Stimulated activated CD4-positive, alpha-beta T cell treated with anti-CD3 and anti-CD28 coated beads, Interleukin-15, amount 100 ng/mL, for 48 hours (primary cell): ENCODE measurements around the gene AIP.

Source experiments
- DNase-seq, 2 donors: peaks; one replicate each; pipeline ENCODE4 v3.0.0-alpha.2; 2020; ENCODE audit warnings: low read depth in 2 of 2

AIP gene

GRCh38 chr11:67493548-67494370 lies 10.9 kb downstream of the AIP start:
- DNase-seq = no peak

DNA sequence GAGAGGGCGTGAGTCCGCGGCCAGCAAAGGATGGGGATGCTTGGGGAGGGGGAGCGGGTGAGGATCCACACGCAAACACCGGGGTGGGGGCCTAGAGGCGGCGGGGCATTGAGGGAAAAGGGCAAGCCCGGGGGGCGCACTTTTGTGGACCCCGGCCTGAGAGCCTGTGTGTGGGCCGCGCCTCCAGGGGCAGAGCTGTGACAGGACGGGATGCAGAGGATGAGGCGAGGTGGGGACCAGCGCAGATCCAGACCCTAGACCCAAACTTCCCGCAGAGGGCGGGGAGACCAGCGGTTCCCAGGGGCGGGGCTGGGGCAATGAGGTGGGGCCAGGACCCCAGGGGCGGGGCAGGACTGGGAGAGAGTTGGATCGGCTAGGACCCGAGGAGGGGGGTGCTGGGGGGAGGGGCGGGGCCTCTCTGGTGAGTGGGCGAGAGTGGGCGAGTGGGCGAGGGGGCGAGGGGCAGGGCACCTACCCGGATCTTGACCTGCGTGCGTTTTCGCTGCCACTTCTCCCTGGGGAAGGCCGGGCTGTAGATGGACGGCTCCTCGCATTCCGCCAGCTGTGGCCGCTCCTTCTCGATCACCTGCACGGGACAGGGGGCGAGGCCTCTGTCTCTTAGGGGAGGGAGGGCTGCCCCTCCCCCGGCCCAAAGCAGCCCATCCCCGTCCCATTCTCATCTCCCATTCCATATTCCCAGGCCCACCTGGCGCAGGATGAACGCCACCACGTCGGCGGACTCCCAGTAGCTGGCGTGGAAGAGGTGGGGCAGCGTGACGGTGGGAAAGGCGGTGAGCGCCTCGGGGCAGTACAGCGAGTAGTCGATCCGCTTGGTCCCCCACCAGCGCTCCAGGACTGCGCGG lies 11.8 kb downstream of the AIP start:
- DNase-seq = no peak

GRCh38 chr11:67495234-67496005 lies 12.6 kb downstream of the AIP start:
- DNase-seq = no peak

- DNase-seq = no peak
Measured at GRCh38 chr11:67496113-67496512, 13.3 kb downstream of the AIP start.

DNA sequence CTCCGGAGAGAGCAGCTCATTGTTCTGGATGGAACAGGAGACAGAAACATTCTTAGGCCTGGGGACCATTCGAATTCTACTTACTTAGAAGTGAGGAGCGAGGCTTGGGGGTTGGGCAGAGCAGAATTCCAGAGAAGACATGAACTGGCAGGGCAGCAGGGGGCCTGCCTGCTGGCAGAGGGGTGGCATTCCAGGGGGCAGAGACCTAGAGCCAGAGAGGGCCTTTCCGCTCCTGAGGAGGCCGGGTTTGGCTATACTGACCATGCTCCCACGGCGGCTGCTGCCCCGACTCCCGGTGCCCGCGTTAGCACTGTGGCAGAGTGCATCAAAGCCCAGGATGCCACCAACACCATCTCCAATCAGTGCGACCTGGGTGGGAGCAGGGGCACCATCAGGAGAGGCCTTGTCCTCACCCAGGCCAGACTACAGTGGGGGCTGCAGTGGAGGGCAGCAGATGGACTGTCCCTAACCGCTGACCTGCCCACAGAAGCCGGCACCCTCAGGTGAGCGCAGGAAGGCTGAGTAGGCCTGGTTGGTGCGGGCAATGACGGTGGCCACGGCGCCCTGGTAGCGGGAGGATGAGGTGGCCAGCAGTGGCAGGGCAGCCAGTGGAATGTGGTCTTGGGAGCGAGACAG lies 14.9 kb downstream of the AIP start:
- DNase-seq = no peak

DNA sequence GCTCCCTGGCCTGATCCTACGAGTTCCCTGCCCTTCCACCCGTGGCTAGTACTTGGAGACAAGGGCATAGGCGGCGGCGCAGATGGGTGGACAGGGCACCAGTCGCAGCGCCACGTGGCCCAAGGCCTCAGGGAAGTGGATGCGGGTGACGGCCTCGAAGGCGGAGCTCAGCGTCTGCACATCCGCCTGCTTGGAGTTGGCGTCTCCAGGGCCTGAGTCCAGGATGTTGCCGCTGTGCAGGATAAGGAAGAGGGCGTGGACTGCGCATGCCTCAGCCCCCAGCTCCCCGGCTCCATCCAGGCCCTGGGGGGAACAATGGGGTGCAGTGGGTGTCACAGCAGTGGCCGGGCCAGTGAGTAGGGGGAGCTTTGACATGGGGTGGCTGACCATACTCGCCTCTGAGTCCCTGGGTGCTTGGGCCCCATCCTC lies 15.7 kb downstream of the AIP start:
- DNase-seq = no peak

DNA sequence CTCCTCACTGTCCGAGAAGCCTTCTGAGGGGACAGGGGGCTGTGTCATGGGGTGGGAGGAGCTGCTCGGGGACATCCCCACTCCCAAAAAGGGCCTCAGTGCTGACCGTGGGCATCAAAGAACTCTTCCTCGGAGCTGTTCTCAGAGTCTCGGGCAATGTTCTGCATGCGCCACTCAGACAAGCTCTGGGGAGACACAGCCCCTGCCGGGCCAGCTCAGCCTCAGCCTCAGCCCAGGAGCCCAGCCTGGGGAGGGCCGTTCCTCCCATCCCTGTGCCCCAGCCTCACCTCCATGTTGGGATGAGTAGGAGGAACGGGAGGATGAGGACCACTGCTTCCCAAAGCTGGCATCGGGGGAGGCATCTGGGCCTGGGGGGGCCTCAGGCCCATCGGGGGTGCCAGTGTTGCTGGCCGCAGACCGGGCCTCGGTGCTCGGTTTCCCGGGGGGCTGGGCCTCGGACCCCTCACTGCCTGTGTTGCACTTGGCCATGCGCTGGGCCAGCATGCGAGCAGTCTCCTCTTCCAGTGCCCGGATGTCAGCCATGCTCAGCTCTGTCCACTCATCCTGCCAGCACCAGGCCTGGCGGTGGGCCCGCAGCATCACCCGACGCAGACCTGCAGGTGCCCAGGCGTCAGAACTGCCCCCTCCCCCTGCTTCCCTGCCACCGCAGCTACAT lies 17.1 kb downstream of the AIP start:
- DNase-seq = no peak

GRCh38 chr11:67500484-67500821 lies 17.6 kb downstream of the AIP start:
- DNase-seq = no peak

- DNase-seq = no peak
Measured at GRCh38 chr11:67500831-67501715, 18.2 kb downstream of the AIP start.

- no peak for DNase-seq
Measured at GRCh38 chr11:67501854-67502253, 19.0 kb downstream of the AIP start.

GRCh38 chr11:67502328-67502979 lies 19.6 kb downstream of the AIP start:
- no peak for DNase-seq

DNA sequence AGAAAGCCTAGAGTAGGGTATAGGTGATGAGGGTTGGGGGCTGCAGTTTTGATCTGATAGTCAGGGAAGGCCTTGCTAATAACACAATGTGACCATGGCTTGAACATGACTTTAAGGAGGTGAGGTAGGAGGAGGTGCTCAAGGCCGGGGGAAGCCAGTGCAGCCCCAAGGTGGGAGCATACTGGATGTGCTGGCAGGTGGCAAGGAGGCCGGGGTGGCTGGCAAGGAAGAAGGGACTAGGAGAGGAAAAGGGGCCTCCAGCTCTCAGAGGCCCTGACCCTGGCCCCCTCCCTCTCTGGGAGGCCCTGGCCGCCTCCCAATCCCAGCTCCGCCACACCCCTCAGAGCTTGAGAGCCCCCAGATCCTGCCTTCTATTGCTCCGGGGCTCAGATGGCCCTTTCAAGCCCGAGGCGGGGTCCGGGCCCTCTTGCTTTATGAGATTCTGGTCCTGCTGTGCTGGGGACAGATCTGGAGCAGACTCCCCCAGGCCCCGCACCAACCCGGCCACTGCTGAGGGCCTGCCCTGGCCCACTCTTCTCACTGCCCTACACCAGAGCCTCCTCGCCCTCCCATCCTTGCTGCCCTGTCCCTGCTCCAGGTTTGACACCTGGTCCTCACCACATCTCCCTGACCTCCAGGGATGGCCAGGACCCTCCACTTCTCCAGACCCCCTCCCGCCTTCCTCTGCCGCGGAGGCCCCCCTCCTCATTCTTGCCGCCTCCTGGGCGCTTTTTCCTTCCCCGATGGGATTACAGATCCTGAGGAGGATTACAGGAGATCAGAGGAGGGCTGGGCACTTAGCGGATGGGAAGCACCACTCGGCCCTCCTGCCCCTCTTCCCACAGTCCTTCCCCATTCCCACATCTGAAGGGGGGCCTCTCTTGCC lies 20.5 kb downstream of the AIP start:
- no peak for DNase-seq

DNA sequence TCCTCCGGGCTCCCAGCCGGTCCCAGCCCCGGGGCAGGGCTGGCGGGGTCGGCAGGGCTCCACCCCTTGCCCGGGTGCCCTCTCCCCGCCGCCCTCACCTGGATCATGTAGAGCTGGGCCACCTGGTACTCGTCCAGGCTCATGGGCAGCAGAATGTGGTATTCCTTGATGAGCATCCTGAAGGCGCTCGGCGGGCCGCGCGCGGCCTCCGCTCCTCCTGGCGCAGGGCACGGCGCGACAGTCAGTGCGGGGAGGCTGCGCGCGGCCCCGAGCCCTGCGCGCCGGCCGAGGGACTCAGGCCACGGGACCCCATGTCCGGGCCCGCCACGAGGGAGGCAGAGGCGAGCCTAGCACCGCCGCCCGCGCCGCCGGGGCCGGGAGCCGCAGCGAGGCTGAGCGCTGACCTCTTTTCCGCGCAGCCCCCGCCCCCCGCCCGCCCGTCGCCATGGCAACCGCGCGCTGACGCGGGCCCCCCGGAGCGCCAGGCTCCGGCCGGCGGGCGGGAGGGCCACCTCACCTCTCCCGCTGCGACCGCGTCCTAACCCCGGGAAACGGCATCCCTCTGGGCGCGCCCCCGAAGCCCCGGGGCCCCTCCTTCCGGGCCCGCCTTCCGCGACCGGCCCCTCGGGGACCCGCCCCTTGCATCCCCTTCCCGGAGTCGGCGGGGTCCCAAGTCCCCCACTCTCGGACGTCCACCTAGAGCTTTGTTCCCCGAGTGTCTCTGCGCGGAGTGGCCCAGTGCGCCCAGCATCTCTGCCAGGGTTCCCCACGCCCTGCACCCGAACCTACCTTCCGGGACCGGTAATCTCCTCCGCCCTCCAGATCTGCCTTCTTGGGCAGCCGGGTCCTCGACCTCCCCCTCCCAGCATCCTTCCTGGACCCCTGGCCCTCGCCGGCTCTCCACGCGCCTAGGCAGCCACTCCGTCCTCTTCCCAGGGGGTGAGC lies 21.5 kb downstream of the AIP start:
- DNase-seq = no peak

DNA sequence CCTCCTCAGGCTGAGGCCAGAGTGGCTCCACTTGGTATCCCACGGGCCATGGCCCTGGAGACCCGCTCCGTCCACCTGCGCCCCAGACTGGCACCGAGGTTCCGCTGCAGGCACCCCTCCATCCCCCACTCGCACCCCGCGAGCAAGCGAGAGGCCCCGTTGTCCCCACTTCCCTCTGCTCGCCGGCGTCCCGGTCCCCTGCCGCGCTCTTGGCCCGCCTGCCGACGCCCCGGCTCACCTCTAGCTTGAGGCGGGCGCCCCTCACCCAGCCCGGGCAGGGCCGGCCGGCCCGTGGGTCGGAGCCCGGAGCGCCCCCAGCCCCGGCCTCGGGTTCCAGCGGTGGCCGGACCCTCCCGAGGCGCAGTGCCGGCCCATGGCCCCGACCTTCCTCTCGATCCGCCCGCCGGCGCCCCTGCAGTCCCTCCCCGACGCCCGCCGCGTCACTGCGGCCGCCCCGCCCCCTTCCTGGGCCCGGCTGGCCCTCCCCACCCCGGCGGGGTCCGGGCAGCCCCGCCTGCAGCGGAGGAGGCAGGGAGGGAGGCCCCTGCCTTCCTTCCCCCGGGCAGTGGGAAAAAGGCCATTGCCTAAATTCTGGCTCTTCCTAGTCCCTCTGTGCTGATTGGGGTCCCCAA lies 22.2 kb downstream of the AIP start, which contains the start of gene PITPNM1:
PITPNM1 (minus strand) TSS at position 414 of the 632 bp plus-strand sequence. CDS start 1,183 bp downstream, outside the sequence.
- DNase-seq = peak in 1 of 2 donors; percentile 74

GRCh38 chr11:67505605-67506396 lies 23.0 kb downstream of the AIP start:
- DNase-seq = peak; percentile 93 to 95
